ENCODE results near the gene AQP3.
"Not testable (repeated sequence)": the region's sequence is repeated elsewhere in the genome, so short reads cannot be mapped to it uniquely, and the experiment has no call there.

The AQP3 gene

DNA sequence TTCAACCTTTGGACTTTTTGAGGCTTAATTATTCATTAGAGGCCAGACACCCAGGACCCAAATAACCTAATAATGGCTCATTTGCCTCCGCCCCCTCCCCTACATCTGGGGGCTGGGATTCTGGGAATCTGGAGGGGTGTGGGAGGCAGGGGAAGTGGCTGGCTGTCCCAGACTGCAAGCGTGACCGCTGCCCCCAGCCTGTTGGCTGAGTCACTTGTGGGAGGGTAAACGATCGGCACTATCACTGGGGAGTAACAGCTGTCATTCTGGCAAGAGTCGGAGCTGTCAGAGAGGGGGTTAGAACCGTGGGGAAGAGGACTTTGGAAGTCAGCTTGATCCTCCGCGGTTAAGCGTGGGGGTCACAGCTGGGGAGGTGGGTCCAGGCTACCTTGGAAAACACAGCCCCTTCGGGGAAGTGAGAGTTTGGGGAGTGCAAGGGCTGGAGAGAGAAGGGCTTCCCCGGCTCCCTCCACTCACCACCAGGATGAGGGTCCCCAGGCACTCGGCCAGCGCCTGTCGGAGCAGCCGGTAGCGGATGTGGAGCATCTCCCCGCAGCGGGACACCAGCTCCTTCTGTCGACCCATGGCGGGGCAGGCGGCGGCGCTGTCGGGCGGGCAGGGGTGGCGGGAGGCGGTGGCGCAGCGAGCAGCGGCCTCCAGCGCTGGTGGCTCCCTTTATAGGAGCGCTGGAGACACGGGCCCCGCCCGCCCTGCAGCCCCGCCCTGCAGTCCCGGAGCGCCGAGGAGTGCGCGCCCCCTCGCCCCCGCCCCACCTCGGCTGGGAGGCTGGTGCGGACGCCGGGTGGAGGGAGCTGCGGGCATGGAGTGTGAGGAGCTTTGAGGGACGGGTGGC lies at the start of gene AQP3:
TSS of gene AQP3 (minus strand) at position 648 of the 853 bp plus-strand sequence. CDS start at position 585, 63 bp downstream.
- peaks cover 2 to 19% (median 17%) of the 10 kb centered on the region in 5 donors for H3K4me1 ChIP-seq (ENCODE audit: control insufficient read depth in 5 of 5, insufficient read depth in 5 of 5, low read length in 5 of 5)
- H3K9me3 ChIP-seq (ENCODE audit: control insufficient read depth in 5 of 5, low read length in 5 of 5): no peaks in the 10 kb centered on the region
- H3K27me3 ChIP-seq (ENCODE audit: control insufficient read depth in 5 of 5, insufficient read depth in 4 of 5, low read length in 5 of 5): peaks cover 0 to 6% (median 6%) of the 10 kb centered on the region in 5 donors
- H3K27ac ChIP-seq (ENCODE audit: low read depth, low read length): no peak within 1 kb of the TSS
- H3K4me3 ChIP-seq (ENCODE audit: low read depth in 1 of 5, low read length in 5 of 5): peak within 1 kb of the TSS; percentile 61 to 74 (median 63)
- peak within 1 kb of the TSS in 3 of 5 donors; percentile 33 to 70 (median 59) for H3K9ac ChIP-seq (ENCODE audit: low read length in 5 of 5)
- no peaks in the 10 kb centered on the region for H3K36me3 ChIP-seq (ENCODE audit: control insufficient read depth in 5 of 5, insufficient read depth in 5 of 5, low read length in 5 of 5)

DNA sequence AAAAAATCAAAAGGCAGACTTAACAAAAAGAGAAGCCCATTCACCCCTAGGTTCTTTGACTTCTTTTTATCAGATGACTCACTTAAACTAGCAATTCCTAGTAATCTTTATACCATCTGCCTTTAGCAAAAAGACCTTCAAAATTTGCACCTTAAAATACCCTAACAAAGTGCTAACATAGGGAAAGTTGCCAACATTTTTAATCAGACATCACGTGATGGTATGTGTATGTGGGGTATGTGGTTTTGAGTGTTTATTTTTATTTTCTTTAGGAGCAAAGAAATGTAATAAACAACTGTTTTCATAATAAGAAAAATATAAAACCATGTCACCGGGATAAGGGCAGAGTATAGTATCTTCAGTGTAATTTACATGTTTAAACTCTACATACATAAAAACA lies 46.4 kb upstream of the AQP3 start:
- not testable (repeated sequence) for H3K9ac ChIP-seq (ENCODE audit: low read length in 5 of 5); H3K27me3 ChIP-seq (ENCODE audit: control insufficient read depth in 5 of 5, insufficient read depth in 4 of 5, low read length in 5 of 5); H3K4me3 ChIP-seq (ENCODE audit: low read depth in 1 of 5, low read length in 5 of 5); H3K9me3 ChIP-seq (ENCODE audit: control insufficient read depth in 5 of 5, low read length in 5 of 5); H3K27ac ChIP-seq (ENCODE audit: low read depth, low read length); H3K36me3 ChIP-seq (ENCODE audit: control insufficient read depth in 5 of 5, insufficient read depth in 5 of 5, low read length in 5 of 5); H3K4me1 ChIP-seq (ENCODE audit: control insufficient read depth in 5 of 5, insufficient read depth in 5 of 5, low read length in 5 of 5)

DNA sequence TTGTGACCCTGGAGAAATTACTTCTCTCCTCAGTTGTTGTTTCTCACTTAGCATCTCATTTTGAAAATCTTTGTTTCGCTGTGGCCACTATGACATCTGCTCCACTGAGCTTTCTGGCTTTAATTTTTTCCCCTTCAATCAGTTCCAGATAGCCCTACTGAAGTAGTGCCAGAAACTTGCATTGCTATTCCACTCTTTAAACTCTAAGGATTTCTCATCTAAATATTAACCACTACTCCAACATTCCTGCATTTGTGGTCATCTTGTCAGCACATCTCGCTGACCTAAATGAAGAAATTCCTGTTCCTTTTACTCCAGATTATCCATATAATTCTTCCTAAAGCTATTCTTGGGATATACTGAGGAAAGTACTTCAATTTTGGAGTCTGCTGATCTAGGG lies 41.7 kb upstream of the AQP3 start:
- Histone ChIP-seq H3K36me3 (ENCODE audit: control insufficient read depth in 5 of 5, insufficient read depth in 5 of 5, low read length in 5 of 5) (no peaks in the 10 kb centered on the region), H3K4me1 (ENCODE audit: control insufficient read depth in 5 of 5, insufficient read depth in 5 of 5, low read length in 5 of 5) (peaks cover 0 to 3% (median 0%) of the 10 kb centered on the region in 5 donors), H3K9me3 (ENCODE audit: control insufficient read depth in 5 of 5, low read length in 5 of 5) (no peaks in the 10 kb centered on the region), H3K9ac (ENCODE audit: low read length in 5 of 5) (no peak overlapping the region), H3K27me3 (ENCODE audit: control insufficient read depth in 5 of 5, insufficient read depth in 4 of 5, low read length in 5 of 5) (no peaks in the 10 kb centered on the region), H3K4me3 (ENCODE audit: low read depth in 1 of 5, low read length in 5 of 5) (no peak overlapping the region), H3K27ac (ENCODE audit: low read depth, low read length) (no peak overlapping the region)

DNA sequence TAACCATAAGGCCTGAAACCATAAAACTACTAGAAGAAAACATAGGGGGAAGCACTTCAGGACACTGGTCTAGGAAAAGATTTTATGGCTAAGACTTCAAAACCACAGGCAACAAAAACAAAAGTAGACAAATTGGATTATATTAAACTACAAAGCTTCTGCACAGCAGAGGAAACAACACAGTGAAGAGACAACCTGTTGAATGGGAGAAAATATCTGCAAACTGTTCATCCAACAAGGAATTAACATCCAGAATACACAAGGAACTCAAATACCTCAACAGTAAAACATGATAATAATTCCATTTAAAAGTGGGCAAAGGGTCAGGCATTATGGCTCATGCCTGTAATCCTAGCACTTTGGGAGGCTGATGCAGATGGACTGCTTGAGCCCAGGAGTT lies 37.9 kb upstream of the AQP3 start:
- H3K36me3 ChIP-seq (ENCODE audit: control insufficient read depth in 5 of 5, insufficient read depth in 5 of 5, low read length in 5 of 5); H3K4me3 ChIP-seq (ENCODE audit: low read depth in 1 of 5, low read length in 5 of 5); H3K27ac ChIP-seq (ENCODE audit: low read depth, low read length); H3K9me3 ChIP-seq (ENCODE audit: control insufficient read depth in 5 of 5, low read length in 5 of 5); H3K9ac ChIP-seq (ENCODE audit: low read length in 5 of 5); H3K27me3 ChIP-seq (ENCODE audit: control insufficient read depth in 5 of 5, insufficient read depth in 4 of 5, low read length in 5 of 5); H3K4me1 ChIP-seq (ENCODE audit: control insufficient read depth in 5 of 5, insufficient read depth in 5 of 5, low read length in 5 of 5): not testable (repeated sequence)

DNA sequence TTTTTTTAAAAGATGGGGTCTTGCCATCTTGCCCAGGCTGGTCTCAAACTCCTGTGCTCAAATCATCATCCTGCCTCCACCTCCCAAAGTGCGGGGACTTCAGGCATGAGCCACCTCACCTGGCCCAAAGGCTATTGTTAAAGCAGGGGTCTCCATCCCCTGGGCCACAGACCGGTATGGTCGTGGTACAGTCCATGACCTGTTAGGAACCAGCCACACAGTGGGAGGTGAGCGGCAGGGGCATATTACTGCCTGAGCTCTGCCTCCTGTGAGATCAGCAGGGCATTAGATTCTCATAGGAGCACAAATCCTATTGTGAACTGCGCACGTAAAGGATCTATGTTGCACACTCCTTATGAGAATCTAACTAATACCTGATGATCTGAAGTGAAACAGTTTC lies 33.6 kb upstream of the AQP3 start:
- Histone ChIP-seq H3K4me3 (ENCODE audit: low read depth in 1 of 5, low read length in 5 of 5) (no peak overlapping the region), H3K9me3 (ENCODE audit: control insufficient read depth in 5 of 5, low read length in 5 of 5) (no peaks in the 10 kb centered on the region), H3K9ac (ENCODE audit: low read length in 5 of 5) (no peak overlapping the region), H3K27me3 (ENCODE audit: control insufficient read depth in 5 of 5, insufficient read depth in 4 of 5, low read length in 5 of 5) (no peaks in the 10 kb centered on the region), H3K4me1 (ENCODE audit: control insufficient read depth in 5 of 5, insufficient read depth in 5 of 5, low read length in 5 of 5) (no peaks in the 10 kb centered on the region), H3K36me3 (ENCODE audit: control insufficient read depth in 5 of 5, insufficient read depth in 5 of 5, low read length in 5 of 5) (no peaks in the 10 kb centered on the region), H3K27ac (ENCODE audit: low read depth, low read length) (no peak overlapping the region)

DNA sequence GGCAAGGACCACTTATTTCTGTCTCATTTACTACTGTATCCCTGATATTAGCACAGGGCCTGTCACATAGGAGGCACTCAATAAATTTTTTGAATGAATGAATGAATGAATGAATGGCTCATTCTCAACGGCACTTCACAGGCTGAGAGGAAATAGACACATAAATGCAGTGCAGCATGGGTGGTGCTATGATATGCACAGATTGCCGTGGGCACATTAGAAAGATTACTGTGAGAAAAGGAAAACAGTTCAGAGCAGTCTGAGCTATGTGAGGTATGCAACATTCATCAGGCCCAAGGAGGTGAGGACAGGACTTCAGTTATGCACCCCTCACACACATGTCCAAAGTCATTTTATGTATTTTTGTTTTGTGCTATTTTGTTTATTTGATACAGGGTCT lies 32.7 kb upstream of the AQP3 start:
- H3K36me3 ChIP-seq (ENCODE audit: control insufficient read depth in 5 of 5, insufficient read depth in 5 of 5, low read length in 5 of 5): no peaks in the 10 kb centered on the region
- no peaks in the 10 kb centered on the region for H3K4me1 ChIP-seq (ENCODE audit: control insufficient read depth in 5 of 5, insufficient read depth in 5 of 5, low read length in 5 of 5)
- no peaks in the 10 kb centered on the region for H3K9me3 ChIP-seq (ENCODE audit: control insufficient read depth in 5 of 5, low read length in 5 of 5)
- no peak overlapping the region for H3K27ac ChIP-seq (ENCODE audit: low read depth, low read length)
- H3K27me3 ChIP-seq (ENCODE audit: control insufficient read depth in 5 of 5, insufficient read depth in 4 of 5, low read length in 5 of 5): no peaks in the 10 kb centered on the region
- no peak overlapping the region for H3K9ac ChIP-seq (ENCODE audit: low read length in 5 of 5)
- no peak overlapping the region for H3K4me3 ChIP-seq (ENCODE audit: low read depth in 1 of 5, low read length in 5 of 5)

DNA sequence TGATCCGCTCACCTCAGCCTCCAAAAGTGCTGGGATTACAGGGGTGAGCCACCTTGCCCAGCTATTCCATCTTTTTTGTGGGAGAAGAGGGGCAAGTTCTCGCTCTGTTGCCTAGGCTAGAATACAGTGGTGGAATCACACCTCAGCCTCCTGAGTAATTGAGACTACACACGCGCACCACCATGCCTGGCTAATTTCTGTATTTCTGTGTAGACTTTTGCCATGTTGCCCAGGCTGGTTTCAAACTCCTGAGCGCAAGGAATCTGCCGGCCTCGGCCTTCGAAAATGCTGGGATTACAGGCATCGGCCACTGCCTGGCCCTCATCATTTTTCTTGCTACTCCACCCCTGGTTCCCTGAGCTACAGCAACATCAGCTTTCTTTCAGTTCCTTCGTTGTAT lies 29.1 kb upstream of the AQP3 start:
- Histone ChIP-seq H3K36me3 (ENCODE audit: control insufficient read depth in 5 of 5, insufficient read depth in 5 of 5, low read length in 5 of 5) (peaks cover 2 to 9% (median 8%) of the 10 kb centered on the region in 5 donors), H3K27ac (ENCODE audit: low read depth, low read length) (no peak overlapping the region), H3K27me3 (ENCODE audit: control insufficient read depth in 5 of 5, insufficient read depth in 4 of 5, low read length in 5 of 5) (no peaks in the 10 kb centered on the region), H3K9ac (ENCODE audit: low read length in 5 of 5) (no peak overlapping the region), H3K4me1 (ENCODE audit: control insufficient read depth in 5 of 5, insufficient read depth in 5 of 5, low read length in 5 of 5) (peaks cover 4 to 26% (median 23%) of the 10 kb centered on the region in 5 donors), H3K9me3 (ENCODE audit: control insufficient read depth in 5 of 5, low read length in 5 of 5) (no peaks in the 10 kb centered on the region), H3K4me3 (ENCODE audit: low read depth in 1 of 5, low read length in 5 of 5) (no peak overlapping the region)

DNA sequence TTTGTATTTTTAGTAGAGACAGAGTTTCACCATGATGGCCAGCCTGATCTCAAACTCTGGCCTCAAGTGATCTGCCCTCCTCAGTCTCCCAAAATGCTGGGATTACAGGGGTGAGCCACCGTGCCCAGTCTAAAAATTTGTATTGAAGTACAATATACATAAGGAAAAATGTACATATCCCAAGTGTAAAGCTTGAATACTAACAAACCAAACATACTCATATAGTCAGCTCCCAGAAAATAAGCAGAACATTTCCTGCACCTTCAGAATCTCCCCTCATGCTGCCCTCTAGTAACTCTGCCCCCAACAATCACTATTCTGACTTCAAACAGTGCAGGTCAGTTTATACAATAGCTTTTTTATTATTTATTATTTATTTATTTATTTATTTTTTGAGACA lies 28.0 kb upstream of the AQP3 start:
- Histone ChIP-seq H3K4me1 (ENCODE audit: control insufficient read depth in 5 of 5, insufficient read depth in 5 of 5, low read length in 5 of 5) (peaks cover 4 to 26% (median 23%) of the 10 kb centered on the region in 5 donors), H3K27me3 (ENCODE audit: control insufficient read depth in 5 of 5, insufficient read depth in 4 of 5, low read length in 5 of 5) (no peaks in the 10 kb centered on the region), H3K27ac (ENCODE audit: low read depth, low read length) (no peak overlapping the region), H3K9ac (ENCODE audit: low read length in 5 of 5) (no peak overlapping the region), H3K9me3 (ENCODE audit: control insufficient read depth in 5 of 5, low read length in 5 of 5) (no peaks in the 10 kb centered on the region), H3K36me3 (ENCODE audit: control insufficient read depth in 5 of 5, insufficient read depth in 5 of 5, low read length in 5 of 5) (peaks cover 5 to 17% (median 12%) of the 10 kb centered on the region in 5 donors), H3K4me3 (ENCODE audit: low read depth in 1 of 5, low read length in 5 of 5) (no peak overlapping the region)

DNA sequence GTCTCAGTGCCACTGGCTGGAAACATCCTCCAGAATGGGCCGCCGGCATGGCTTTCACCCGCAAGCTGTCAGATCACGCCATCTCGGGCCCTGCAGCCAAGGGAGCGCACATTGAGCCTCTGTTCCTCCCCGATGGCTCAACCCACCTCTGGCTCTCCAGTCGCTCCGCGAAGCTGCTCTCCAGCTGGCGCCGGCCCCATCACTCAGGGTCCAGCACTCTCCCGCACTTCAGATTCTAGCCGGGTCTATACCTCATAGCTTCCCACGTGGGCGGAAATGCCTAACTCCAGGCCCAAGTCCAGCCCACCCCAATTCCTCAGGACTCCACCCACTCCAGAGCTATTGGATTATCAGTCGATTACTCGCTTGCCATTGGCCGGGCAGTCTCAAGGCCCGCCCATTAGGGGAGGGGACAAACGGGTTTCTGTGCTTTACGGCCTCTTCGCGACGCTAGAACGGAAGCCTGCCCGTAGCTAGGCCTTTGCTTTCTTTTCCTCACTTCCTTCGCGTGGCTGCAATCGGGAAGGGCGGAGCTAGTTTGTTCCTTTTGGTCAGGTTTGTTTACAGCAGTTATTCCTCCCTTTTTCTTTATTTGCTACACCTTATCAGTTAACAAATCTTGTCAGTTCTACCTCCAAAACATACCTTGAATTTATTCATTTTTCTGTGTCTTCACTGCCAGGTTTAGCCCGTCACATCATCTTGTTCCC lies 26.4 kb upstream of the AQP3 start, which contains the start of gene NOL6:
TSS of gene NOL6 (minus strand) at position 282 of the 710 bp plus-strand sequence. CDS start at position 200, 82 bp downstream.
- H3K9ac ChIP-seq (ENCODE audit: low read length in 5 of 5): peak within 1 kb of the TSS; percentile 71 to 94 (median 92)

More for the DNA sequence above, 26.4 kb upstream of the AQP3 start, which contains the start of gene NOL6:
- H3K27me3 ChIP-seq (ENCODE audit: control insufficient read depth in 5 of 5, insufficient read depth in 4 of 5, low read length in 5 of 5): no peaks in the 10 kb centered on the region
- H3K36me3 ChIP-seq (ENCODE audit: control insufficient read depth in 5 of 5, insufficient read depth in 5 of 5, low read length in 5 of 5): peaks cover 5 to 32% (median 26%) of the 10 kb centered on the region in 5 donors
- H3K9me3 ChIP-seq (ENCODE audit: control insufficient read depth in 5 of 5, low read length in 5 of 5): no peaks in the 10 kb centered on the region
- H3K4me1 ChIP-seq (ENCODE audit: control insufficient read depth in 5 of 5, insufficient read depth in 5 of 5, low read length in 5 of 5): peaks cover 4 to 26% (median 23%) of the 10 kb centered on the region in 5 donors
- H3K27ac ChIP-seq (ENCODE audit: low read depth, low read length): peak within 1 kb of the TSS; percentile 67
- H3K4me3 ChIP-seq (ENCODE audit: low read depth in 1 of 5, low read length in 5 of 5): peak within 1 kb of the TSS; percentile 86 to 98 (median 96)
